Mesothelial cell of epicardium (in vitro differentiated cells): ENCODE measurements around the gene GREM2. TPM values are rescaled to one million over a fixed set of nuclear protein-coding genes. Genes with fewer than 3 reads are reported as not detected.

Source experiments
- DNase-seq, 2 experiments: peaks; one replicate each; pipeline ENCODE4 v3.0.0; 2021; ENCODE audit warnings: low spot score in 2 of 2; ENCODE audit not compliant: unreplicated experiment in 2 of 2
- H3K27ac Mint-ChIP-seq: 2 replicates; pipeline ENCODE4 v1.8.0; 2021; ENCODE audit warnings: mixed read lengths
- H3K27me3 Mint-ChIP-seq: 2 replicates; pipeline ENCODE4 v1.8.0; 2021; ENCODE audit warnings: low read depth, mixed read lengths
- H3K36me3 Mint-ChIP-seq: 2 replicates; pipeline ENCODE4 v1.8.0; 2021; ENCODE audit warnings: mixed read lengths
- H3K4me1 Mint-ChIP-seq: 2 replicates; pipeline ENCODE4 v1.8.0; 2021; ENCODE audit warnings: mixed read lengths
- H3K4me3 Mint-ChIP-seq: 2 replicates; pipeline ENCODE4 v1.8.0; 2021; ENCODE audit warnings: mild to moderate bottlenecking, moderate library complexity, mixed read lengths
- H3K9me3 Mint-ChIP-seq: 2 replicates; pipeline ENCODE4 v1.8.0; 2021; ENCODE audit warnings: mixed read lengths
- total RNA-seq: library from RNA; stranded (reverse); gene quantifications from 3 replicates; pipeline ENCODE4 v1.2.1, GENCODE V29; 2021
- TF ChIP-seq, protein P1 (sequence below): fragments of 200-600 bp; sonication (generic); IDR thresholded peaks from one replicate; pipeline ENCODE4 v1.5.0; 2021; ENCODE audit warnings: antibody characterized with exemption; ENCODE audit not compliant: unreplicated experiment

Gene GREM2
- total RNA-seq, 1 donor from 2014 or later: 0.16 TPM

DNA sequence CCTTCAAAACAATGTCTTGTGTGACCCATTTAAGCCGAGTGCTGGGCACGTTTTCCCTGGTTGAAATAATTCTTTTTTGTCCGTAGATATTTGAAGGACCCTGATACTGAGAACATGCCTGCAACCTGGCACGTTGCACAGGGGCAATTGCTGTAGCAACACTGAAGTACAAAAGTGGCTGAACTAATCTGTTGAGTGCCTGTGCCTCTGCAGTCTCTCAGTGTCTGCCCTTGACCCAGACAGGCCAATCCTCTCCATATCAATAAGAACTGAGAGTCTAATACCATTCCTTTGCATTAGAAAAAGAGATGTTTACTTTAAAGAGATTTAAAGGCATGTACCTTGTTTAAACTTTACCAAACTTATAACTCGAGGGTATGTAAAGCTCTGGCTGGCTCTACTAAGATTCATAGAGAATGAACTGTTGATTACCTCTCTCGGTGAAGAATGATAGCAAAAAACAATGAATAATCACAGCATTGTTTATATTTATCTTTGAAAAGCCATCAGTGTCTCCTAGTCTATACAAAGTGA lies 2.4 kb downstream of the GREM2 start:
- Mint-ChIP-seq H3K4me3 (no peak overlapping the region), H3K27me3 (peaks cover 63% of the 10 kb centered on the region), H3K27ac (no peak overlapping the region), H3K9me3 (no peaks in the 10 kb centered on the region), H3K36me3 (no peaks in the 10 kb centered on the region), H3K4me1 (peaks cover 12% of the 10 kb centered on the region)
- TF ChIP-seq, protein P1, sequence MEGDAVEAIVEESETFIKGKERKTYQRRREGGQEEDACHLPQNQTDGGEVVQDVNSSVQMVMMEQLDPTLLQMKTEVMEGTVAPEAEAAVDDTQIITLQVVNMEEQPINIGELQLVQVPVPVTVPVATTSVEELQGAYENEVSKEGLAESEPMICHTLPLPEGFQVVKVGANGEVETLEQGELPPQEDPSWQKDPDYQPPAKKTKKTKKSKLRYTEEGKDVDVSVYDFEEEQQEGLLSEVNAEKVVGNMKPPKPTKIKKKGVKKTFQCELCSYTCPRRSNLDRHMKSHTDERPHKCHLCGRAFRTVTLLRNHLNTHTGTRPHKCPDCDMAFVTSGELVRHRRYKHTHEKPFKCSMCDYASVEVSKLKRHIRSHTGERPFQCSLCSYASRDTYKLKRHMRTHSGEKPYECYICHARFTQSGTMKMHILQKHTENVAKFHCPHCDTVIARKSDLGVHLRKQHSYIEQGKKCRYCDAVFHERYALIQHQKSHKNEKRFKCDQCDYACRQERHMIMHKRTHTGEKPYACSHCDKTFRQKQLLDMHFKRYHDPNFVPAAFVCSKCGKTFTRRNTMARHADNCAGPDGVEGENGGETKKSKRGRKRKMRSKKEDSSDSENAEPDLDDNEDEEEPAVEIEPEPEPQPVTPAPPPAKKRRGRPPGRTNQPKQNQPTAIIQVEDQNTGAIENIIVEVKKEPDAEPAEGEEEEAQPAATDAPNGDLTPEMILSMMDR: no peak
- DNase-seq: no peak

DNA sequence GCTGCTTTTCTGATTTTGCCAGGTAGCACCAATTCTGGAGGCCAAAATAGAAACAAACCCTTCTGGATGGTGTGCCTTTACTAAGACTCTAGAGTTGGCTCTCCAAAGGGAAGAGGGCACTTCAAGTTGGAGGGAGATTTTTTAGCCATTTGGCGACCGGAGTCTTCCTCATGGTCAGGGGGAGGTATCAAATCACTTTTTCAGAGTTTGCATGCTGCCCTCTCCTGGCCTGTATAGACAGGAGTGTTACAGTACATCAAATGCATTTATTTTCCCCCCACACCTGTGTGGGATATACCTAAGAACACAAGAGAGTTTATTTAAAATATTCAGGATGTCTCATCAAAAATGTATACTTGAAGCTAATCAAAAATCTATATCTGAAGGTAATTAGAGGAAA lies 3.2 kb downstream of the GREM2 start:
- H3K27ac Mint-ChIP-seq: no peak overlapping the region
- no peaks in the 10 kb centered on the region for H3K36me3 Mint-ChIP-seq
- no peak overlapping the region for H3K4me3 Mint-ChIP-seq
- H3K9me3 Mint-ChIP-seq: no peaks in the 10 kb centered on the region
- peaks cover 58% of the 10 kb centered on the region for H3K27me3 Mint-ChIP-seq
- H3K4me1 Mint-ChIP-seq: peaks cover 12% of the 10 kb centered on the region
- TF ChIP-seq, protein P1: no peak
- no peak for DNase-seq

DNA sequence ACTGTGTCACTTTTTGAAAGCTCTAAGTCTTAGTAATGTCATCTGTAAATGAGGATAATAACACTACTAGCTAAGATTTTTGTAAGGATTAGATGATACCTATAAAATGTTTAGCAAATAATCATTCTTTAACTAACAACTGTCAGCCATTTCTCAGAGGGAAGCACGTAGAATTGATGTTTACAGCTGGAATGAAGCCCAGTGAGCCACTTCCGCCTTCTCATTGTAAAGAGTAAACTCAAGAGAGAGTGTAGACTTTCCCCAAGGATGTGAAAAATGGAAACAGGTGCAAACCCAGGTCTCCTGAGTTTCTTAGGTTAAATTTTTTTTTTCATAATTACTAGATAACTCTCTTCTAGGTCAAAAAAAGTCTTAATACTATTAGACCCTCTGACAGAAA lies 4.9 kb downstream of the GREM2 start:
- H3K27me3 Mint-ChIP-seq: peaks cover 41% of the 10 kb centered on the region
- H3K36me3 Mint-ChIP-seq: no peaks in the 10 kb centered on the region
- no peak overlapping the region for H3K27ac Mint-ChIP-seq
- DNase-seq: no peak
- peaks cover 9% of the 10 kb centered on the region for H3K4me1 Mint-ChIP-seq
- H3K9me3 Mint-ChIP-seq: no peaks in the 10 kb centered on the region
- TF ChIP-seq, protein P1: no peak
- no peak overlapping the region for H3K4me3 Mint-ChIP-seq

DNA sequence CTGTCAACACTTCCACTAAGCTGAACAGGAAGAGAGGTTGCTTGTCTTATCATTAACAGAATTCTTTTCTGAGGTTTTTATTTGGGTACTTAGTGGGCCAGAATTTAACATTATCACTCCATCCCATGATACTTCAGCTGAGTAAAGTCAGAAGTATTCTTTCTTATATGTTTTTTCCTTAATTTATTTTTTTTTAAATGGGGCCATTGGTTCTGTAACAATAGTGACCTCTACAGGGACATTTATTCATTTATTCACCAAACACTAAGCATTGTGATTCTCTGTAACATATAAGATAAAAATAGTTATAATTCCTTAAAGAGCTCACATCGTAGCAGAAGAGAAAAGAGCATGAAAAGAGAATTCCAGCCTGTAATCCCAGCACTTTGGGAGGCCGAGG lies 9.8 kb downstream of the GREM2 start:
- Mint-ChIP-seq H3K36me3 (no peaks in the 10 kb centered on the region), H3K4me3 (no peak overlapping the region), H3K9me3 (no peaks in the 10 kb centered on the region), H3K4me1 (no peaks in the 10 kb centered on the region), H3K27me3 (no peaks in the 10 kb centered on the region), H3K27ac (no peak overlapping the region)
- TF ChIP-seq, protein P1: no peak
- DNase-seq: no peak

DNA sequence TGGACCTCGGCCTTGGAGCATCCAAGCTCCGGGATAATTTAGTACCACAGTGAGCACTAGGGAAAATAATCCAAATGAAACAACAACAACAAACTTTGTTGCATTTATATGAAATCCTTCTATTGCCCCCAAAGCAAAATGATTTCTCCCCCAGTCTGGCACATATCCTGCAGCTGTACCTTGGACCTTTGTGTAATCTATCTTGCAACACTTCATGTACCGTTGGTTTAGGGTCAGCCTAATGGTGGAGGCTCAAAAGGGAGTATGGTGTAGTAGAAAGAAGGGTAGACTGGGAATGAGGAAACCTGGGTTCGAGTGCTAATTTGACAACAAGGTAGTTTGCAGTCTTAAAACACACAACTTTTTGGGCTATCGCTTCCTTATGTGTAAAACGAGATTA lies 12.1 kb downstream of the GREM2 start:
- TF ChIP-seq, protein P1: no peak
- Mint-ChIP-seq H3K27ac (no peak overlapping the region), H3K36me3 (no peaks in the 10 kb centered on the region), H3K4me3 (no peak overlapping the region), H3K9me3 (no peaks in the 10 kb centered on the region), H3K4me1 (no peaks in the 10 kb centered on the region), H3K27me3 (no peaks in the 10 kb centered on the region)
- no peak for DNase-seq

DNA sequence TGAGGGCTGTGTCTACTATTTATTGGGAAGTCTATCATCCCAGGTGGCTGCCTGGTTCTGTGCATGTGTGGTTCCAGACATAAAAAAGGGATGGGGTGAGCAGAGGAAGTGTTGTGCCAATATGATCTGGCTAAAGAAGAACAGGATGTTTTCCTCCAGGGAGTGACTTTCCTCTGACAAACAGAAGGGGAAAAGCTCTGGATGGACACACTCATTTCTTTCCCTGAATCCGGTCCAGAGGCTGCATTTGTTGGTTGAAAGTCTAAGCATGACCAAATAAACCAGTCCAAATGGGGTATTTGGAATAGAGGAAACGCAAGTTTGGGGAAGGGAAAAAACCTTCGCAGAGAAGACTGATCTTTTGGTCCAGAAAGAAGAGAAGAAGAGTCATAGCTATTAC lies 12.7 kb downstream of the GREM2 start:
- TF ChIP-seq, protein P1: no peak
- no peaks in the 10 kb centered on the region for H3K4me1 Mint-ChIP-seq
- H3K36me3 Mint-ChIP-seq: no peaks in the 10 kb centered on the region
- no peak overlapping the region for H3K4me3 Mint-ChIP-seq
- H3K27me3 Mint-ChIP-seq: no peaks in the 10 kb centered on the region
- DNase-seq: no peak
- H3K27ac Mint-ChIP-seq: no peak overlapping the region
- no peaks in the 10 kb centered on the region for H3K9me3 Mint-ChIP-seq
